Measurements from ENCODE around the gene PANX1. TPM values are rescaled to one million over a fixed set of nuclear protein-coding genes. Genes with fewer than 3 reads are reported as not detected.

Gene PANX1
- total RNA-seq, 1 donor, result 48.1 TPM

- Histone ChIP-seq H3K4me1 (ENCODE audit: insufficient read depth, low read length) (peaks cover 2% of the 10 kb centered on the region), H3K36me3 (ENCODE audit: insufficient read depth, low read length) (no peaks in the 10 kb centered on the region), H3K4me2 (ENCODE audit: insufficient read depth, low read length) (no peak overlapping the region), H3K27ac (ENCODE audit: low read depth, low read length) (no peak overlapping the region), H3K9me3 (ENCODE audit: low read depth, low read length) (no peaks in the 10 kb centered on the region), H2AFZ (ENCODE audit: low read length) (no peak overlapping the region), H3K79me2 (ENCODE audit: insufficient read depth, low read length) (peaks cover 80% of the 10 kb centered on the region), H4K20me1 (ENCODE audit: insufficient read depth, low read length) (peaks cover 25% of the 10 kb centered on the region), H3K27me3 (ENCODE audit: insufficient read depth, low read length) (no peaks in the 10 kb centered on the region), H3K4me3 (ENCODE audit: insufficient read depth, low read length) (no peak overlapping the region)
- DNase-seq (ENCODE audit: insufficient read length, low spot score, missing footprints), result no peak
- no peak for TF ChIP-seq CTCF (IDR thresholded peaks at IDR 0.05; ENCODE audit: extremely low read depth, low read depth, low read length)
Measured at GRCh38 chr11:94141511-94142307, 13.1 kb downstream of the PANX1 start.

- Histone ChIP-seq H3K4me2 (ENCODE audit: insufficient read depth, low read length) (no peak overlapping the region), H3K4me3 (ENCODE audit: insufficient read depth, low read length) (no peak overlapping the region), H4K20me1 (ENCODE audit: insufficient read depth, low read length) (peaks cover 30% of the 10 kb centered on the region), H3K36me3 (ENCODE audit: insufficient read depth, low read length) (no peaks in the 10 kb centered on the region), H3K4me1 (ENCODE audit: insufficient read depth, low read length) (no peaks in the 10 kb centered on the region), H3K79me2 (ENCODE audit: insufficient read depth, low read length) (peaks cover 83% of the 10 kb centered on the region), H3K27me3 (ENCODE audit: insufficient read depth, low read length) (no peaks in the 10 kb centered on the region), H3K27ac (ENCODE audit: low read depth, low read length) (no peak overlapping the region), H3K9me3 (ENCODE audit: low read depth, low read length) (no peaks in the 10 kb centered on the region), H2AFZ (ENCODE audit: low read length) (no peak overlapping the region)
- TF ChIP-seq CTCF (IDR thresholded peaks at IDR 0.05; ENCODE audit: extremely low read depth, low read depth, low read length), result no peak
- DNase-seq (ENCODE audit: insufficient read length, low spot score, missing footprints), result no peak
Measured at GRCh38 chr11:94142308-94143281, 14.0 kb downstream of the PANX1 start.

GRCh38 chr11:94144216-94144615 is 15.6 kb downstream of the PANX1 start:
- Histone ChIP-seq H3K4me1 (ENCODE audit: insufficient read depth, low read length) (peaks cover 4% of the 10 kb centered on the region), H4K20me1 (ENCODE audit: insufficient read depth, low read length) (peaks cover 44% of the 10 kb centered on the region)
- TF ChIP-seq CTCF (IDR thresholded peaks at IDR 0.05; ENCODE audit: extremely low read depth, low read depth, low read length), result no peak

GRCh38 chr11:94144664-94145063 is 16.0 kb downstream of the PANX1 start:
- no peak overlapping the region for H2AFZ ChIP-seq (ENCODE audit: low read length)
- no peak for TF ChIP-seq CTCF (IDR thresholded peaks at IDR 0.05; ENCODE audit: extremely low read depth, low read depth, low read length)
- H3K79me2 ChIP-seq (ENCODE audit: insufficient read depth, low read length), result peaks cover 74% of the 10 kb centered on the region
- no peaks in the 10 kb centered on the region for H3K36me3 ChIP-seq (ENCODE audit: insufficient read depth, low read length)
- DNase-seq (ENCODE audit: insufficient read length, low spot score, missing footprints), result no peak
- H3K4me2 ChIP-seq (ENCODE audit: insufficient read depth, low read length), result no peak overlapping the region
- H4K20me1 ChIP-seq (ENCODE audit: insufficient read depth, low read length), result peaks cover 48% of the 10 kb centered on the region
- peaks cover 8% of the 10 kb centered on the region for H3K4me1 ChIP-seq (ENCODE audit: insufficient read depth, low read length)
- no peak overlapping the region for H3K27ac ChIP-seq (ENCODE audit: low read depth, low read length)
- H3K9me3 ChIP-seq (ENCODE audit: low read depth, low read length), result no peaks in the 10 kb centered on the region
- no peaks in the 10 kb centered on the region for H3K27me3 ChIP-seq (ENCODE audit: insufficient read depth, low read length)
- no peak overlapping the region for H3K4me3 ChIP-seq (ENCODE audit: insufficient read depth, low read length)

More at GRCh38 chr11:94144216-94144615, 15.6 kb downstream of the PANX1 start:
- Histone ChIP-seq H3K4me2 (ENCODE audit: insufficient read depth, low read length) (no peak overlapping the region), H3K27ac (ENCODE audit: low read depth, low read length) (no peak overlapping the region), H3K79me2 (ENCODE audit: insufficient read depth, low read length) (peaks cover 77% of the 10 kb centered on the region), H3K27me3 (ENCODE audit: insufficient read depth, low read length) (no peaks in the 10 kb centered on the region), H3K9me3 (ENCODE audit: low read depth, low read length) (no peaks in the 10 kb centered on the region), H2AFZ (ENCODE audit: low read length) (no peak overlapping the region), H3K36me3 (ENCODE audit: insufficient read depth, low read length) (no peaks in the 10 kb centered on the region), H3K4me3 (ENCODE audit: insufficient read depth, low read length) (no peak overlapping the region)
- no peak for DNase-seq (ENCODE audit: insufficient read length, low spot score, missing footprints)

Measured in osteoblast (primary cell).